B cell (primary cell): Measurements from ENCODE around the gene TSPO2. TPM values are rescaled to one million over a fixed set of nuclear protein-coding genes. Genes with fewer than 3 reads are reported as not detected.

Source experiments
- ATAC-seq: fragments of 200-7000 bp; cut with Tn5 transposase; one replicate; pipeline ENCODE4 v1.10.0; 2021; ENCODE audit warnings: low read depth, mild to moderate bottlenecking, moderate number of reproducible peaks, moderate library complexity
- CTCF ChIA-PET: fragments of 350-600 bp; sonication (Branson Sonifier 250); formaldehyde crosslinking; loops from one replicate; lab custom pipeline; 2021; ENCODE audit warnings: antibody characterized with exemption, inconsistent platforms; lab: Charles Lee
- POLR2A ChIA-PET: fragments of 350-600 bp; sonication (Branson Sonifier 250); formaldehyde crosslinking; loops from one replicate; lab custom pipeline; 2021; ENCODE audit warnings: antibody characterized with exemption; lab: Charles Lee
- DNase-seq: peaks from one replicate; pipeline ENCODE4 v3.0.0; 2013
- H2AFZ ChIP-seq: 2 replicates; pipeline ENCODE4 v1.6.1; 2012; ENCODE audit warnings: mild to moderate bottlenecking, low read depth, low read length; ENCODE audit not compliant: insufficient read depth, poor library complexity, severe bottlenecking
- H3K27ac ChIP-seq, 2 donors: 1 replicate in 1 of 2; 2 replicates in 1 of 2; pipeline ENCODE4 v1.5.1; 2012 to 2013; ENCODE audit warnings: low read length in 2 of 2, mild to moderate bottlenecking in 2 of 2, moderate library complexity in 1 of 2
- H3K27me3 ChIP-seq, 4 experiments: fragments of 200-600 bp in 1 of 4; sonication (generic) in 1 of 4; replicated peaks in 1 of 4; 1 replicate in 2 of 4; 2 replicates in 2 of 4; pipeline versions ENCODE4 v1.6.1 to v1.7.0; 2013 to 2016; ENCODE audit warnings: low read length in 3 of 4, mild to moderate bottlenecking in 2 of 4, mixed read lengths in 1 of 4, moderate library complexity in 1 of 4; ENCODE audit not compliant: insufficient read depth in 4 of 4, control insufficient read depth in 3 of 4; ENCODE audit errors: control extremely low read depth in 1 of 4
- H3K36me3 ChIP-seq, 2 experiments: replicated peaks in 1 of 2; 1 replicate in 1 of 2; 2 replicates in 1 of 2; pipeline versions ENCODE4 v1.6.1 to v1.7.1; 2013; ENCODE audit warnings: low read length in 1 of 2; ENCODE audit not compliant: insufficient read depth in 2 of 2, control insufficient read depth in 1 of 2; ENCODE audit errors: control extremely low read depth in 1 of 2, extremely low read depth in 1 of 2
- H3K4me1 ChIP-seq, 2 donors: fragments of 200-600 bp in 1 of 2; sonication (generic) in 1 of 2; 1 replicate in 1 of 2; 2 replicates in 1 of 2; pipeline versions ENCODE4 v1.5.1 to v1.6.1; 2013 to 2017; ENCODE audit warnings: low read length in 2 of 2; ENCODE audit not compliant: control insufficient read depth in 2 of 2, insufficient read depth in 2 of 2
- H3K4me2 ChIP-seq: replicated peaks from 2 replicates; pipeline ENCODE3; 2012; ENCODE audit warnings: mild to moderate bottlenecking, low read depth, low read length; ENCODE audit not compliant: poor library complexity, severe bottlenecking
- H3K4me3 ChIP-seq, 5 experiments: fragments of 200-600 bp in 1 of 5; sonication (generic) in 1 of 5; 1 replicate in 3 of 5; 2 replicates in 2 of 5; pipeline versions ENCODE4 v1.5.1 to v1.7.0; 2011 to 2016; ENCODE audit warnings: low read length in 4 of 5, mild to moderate bottlenecking in 4 of 5, low read depth in 2 of 5, control low read depth in 1 of 5, moderate library complexity in 1 of 5; ENCODE audit not compliant: insufficient read depth in 1 of 5; ENCODE audit errors: control extremely low read depth in 1 of 5, extremely low read depth in 1 of 5
- H3K79me2 ChIP-seq: fragments of 200-600 bp; sonication (generic); one replicate; pipeline ENCODE4 v1.6.0; 2016; ENCODE audit warnings: low read length; ENCODE audit not compliant: control insufficient read depth, insufficient read depth
- H3K9ac ChIP-seq: fragments of 200-600 bp; sonication (generic); 2 replicates; pipeline ENCODE4 v1.6.1; 2017; ENCODE audit warnings: mild to moderate bottlenecking, low read length, moderate library complexity
- H3K9me3 ChIP-seq, 3 donors: one replicate each; pipeline versions ENCODE4 v1.6.1 to v1.7.1; 2013; ENCODE audit warnings: low read length in 2 of 3; ENCODE audit not compliant: control insufficient read depth in 2 of 3, insufficient read depth in 1 of 3; ENCODE audit errors: control extremely low read depth in 1 of 3
- H4K20me1 ChIP-seq: 2 replicates; pipeline ENCODE4 v1.6.0; 2012; ENCODE audit warnings: mild to moderate bottlenecking, low read length; ENCODE audit not compliant: insufficient read depth, control insufficient read depth, poor library complexity, severe bottlenecking
- H3K27ac Mint-ChIP-seq: one replicate; pipeline ENCODE4 v1.8.0; 2021; ENCODE audit warnings: mixed read lengths
- H3K27me3 Mint-ChIP-seq: one replicate; pipeline ENCODE4 v1.8.0; 2021; ENCODE audit warnings: mixed read lengths
- H3K4me1 Mint-ChIP-seq: one replicate; pipeline ENCODE4 v1.8.0; 2021; ENCODE audit warnings: mixed read lengths
- H3K4me3 Mint-ChIP-seq: one replicate; pipeline ENCODE4 v1.8.0; 2021; ENCODE audit warnings: mixed read lengths
- H3K9me3 Mint-ChIP-seq: one replicate; pipeline ENCODE4 v1.8.0; 2022; ENCODE audit warnings: mixed read lengths; ENCODE audit not compliant: insufficient read depth
- CTCF ChIP-seq: fragments of 200-600 bp; IDR thresholded peaks from one replicate; pipeline ENCODE4 v1.8.0; 2022; ENCODE audit warnings: antibody characterized with exemption, mild to moderate bottlenecking
- EZH2 ChIP-seq: IDR thresholded peaks from 2 replicates; pipeline ENCODE4 v1.6.1; 2012; ENCODE audit warnings: borderline replicate concordance, low read depth, mild to moderate bottlenecking, moderate library complexity, low read length; ENCODE audit not compliant: insufficient read depth, poor library complexity, severe bottlenecking
- WGBS: methylation state at CpG from one replicate; pipeline ENCODE4 v1.1.5; 2013; ENCODE audit warnings: missing lambda C conversion rate; ENCODE audit not compliant: insufficient coverage; 5-methylcytosine and 5-hydroxymethylcytosine counted together
- intact Hi-C: fragments of 100-400 bp; cut with micrococcal nuclease; formaldehyde crosslinking; loops from one replicate; pipeline ENCODE4 v1.10.0; 2022
- polyA plus RNA-seq: library from polyadenylated mRNA; depleted of rRNA; stranded (reverse); fragments of >200 nt; gene quantifications from 2 replicates; pipeline ENCODE4 v1.2.3, GENCODE V29; 2012
- total RNA-seq, 2 donors: library from RNA; stranded (reverse); fragments of 120-200 nt in 1 of 2; gene quantifications; 1 replicate in 1 of 2; 2 replicates in 1 of 2; pipeline versions ENCODE4 v1.2.3 to v1.2.4, GENCODE V29; 2013 to 2022

The TSPO2 gene
- total and polyA plus RNA-seq, 2 donors (not counting 1 experiment from before 2014, with no cell fraction given) = not detected

GRCh38 chr6:41017663-41018062 is 24.6 kb upstream of the TSPO2 start:
- intact Hi-C loops = no loop called here
- Histone ChIP-seq H4K20me1 (no peaks in the 10 kb centered on the region), H3K79me2 (no peaks in the 10 kb centered on the region), H3K9me3 (peaks cover 0 to 8% (median 0%) of the 10 kb centered on the region in 3 donors), H3K4me3 (no peak overlapping the region), H3K27ac (no peak overlapping the region), H3K4me1 (no peaks in the 10 kb centered on the region), H3K27me3 (peaks cover 0 to 3% (median 0%) of the 10 kb centered on the region in 4 experiments), H3K36me3 (no peaks in the 10 kb centered on the region), H3K9ac (no peak overlapping the region), H3K4me2 (no peak overlapping the region), H2AFZ (no peak overlapping the region)
- 88% methylated on average over 1 of the region's 1 CpG for whole genome bisulfite sequencing
- no peaks in the 10 kb centered on the region for H3K9me3 Mint-ChIP-seq
- DNase-seq = no peak
- H3K27ac Mint-ChIP-seq = no peak overlapping the region
- ATAC-seq = no peak
- ChIA-PET CTCF (interaction anchor here (4.3 kb wide), 1 partner anchor 10 kb away, joined by 24 read pairs; no protein-coding TSS in a partner anchor), POLR2A (no interaction called here)
- H3K4me1 Mint-ChIP-seq = no peaks in the 10 kb centered on the region
- TF ChIP-seq EZH2 = no peak
- no peak for TF ChIP-seq CTCF
- no peak overlapping the region for H3K4me3 Mint-ChIP-seq
- H3K27me3 Mint-ChIP-seq = peaks cover 7% of the 10 kb centered on the region

- intact Hi-C loops = loop anchor here (10.0 kb wide), 1 partner anchor 1157 kb away; no protein-coding TSS in a partner anchor
- no peak overlapping the region for H3K9ac ChIP-seq
- no peak overlapping the region for H3K27ac Mint-ChIP-seq
- CTCF ChIA-PET = no interaction called here
- no peaks in the 10 kb centered on the region for H3K79me2 ChIP-seq
- H3K9me3 Mint-ChIP-seq = no peaks in the 10 kb centered on the region
- DNase-seq = no peak
- no peak overlapping the region for H3K4me3 Mint-ChIP-seq
- no peak overlapping the region for H2AFZ ChIP-seq
- H3K4me1 Mint-ChIP-seq = no peaks in the 10 kb centered on the region
- H3K27me3 Mint-ChIP-seq = peaks cover 7% of the 10 kb centered on the region
- H3K4me3 ChIP-seq = no peak overlapping the region
- no peaks in the 10 kb centered on the region for H3K36me3 ChIP-seq
- no CpG with 5 or more reads among the region's 3 CpGs for WGBS
- no peaks in the 10 kb centered on the region for H4K20me1 ChIP-seq
- no peak for ATAC-seq
- H3K27me3 ChIP-seq = peaks cover 0 to 3% (median 0%) of the 10 kb centered on the region in 4 experiments
- H3K27ac ChIP-seq = no peak overlapping the region
- POLR2A ChIA-PET = no interaction called here
- no peaks in the 10 kb centered on the region for H3K4me1 ChIP-seq
- H3K9me3 ChIP-seq = peaks cover 0 to 8% (median 0%) of the 10 kb centered on the region in 3 donors
- TF ChIP-seq CTCF (no peak), EZH2 (no peak)
- H3K4me2 ChIP-seq = no peak overlapping the region
Measured at GRCh38 chr6:41021832-41022231, 20.4 kb upstream of the TSPO2 start.
